ENCODE data around the gene TBX3.

The TBX3 gene

DNA sequence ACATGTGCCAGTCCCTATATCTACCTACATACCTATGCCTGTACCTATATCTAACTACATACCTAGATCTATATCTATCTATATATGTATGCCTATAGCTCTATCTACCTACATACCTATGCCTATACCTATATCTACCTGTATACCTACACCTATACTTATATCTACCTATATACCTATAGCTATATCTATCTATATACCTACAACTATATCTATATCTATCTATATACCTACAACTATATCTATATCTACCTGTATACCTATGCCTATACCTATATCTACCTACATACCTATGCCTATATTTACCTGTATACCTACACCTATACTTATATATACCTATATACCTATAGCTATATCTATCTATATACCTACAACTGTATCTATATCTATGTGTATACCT lies 56.6 kb downstream of the TBX3 start:
- DNase-seq (ENCODE audit: low spot score): no peak

DNA sequence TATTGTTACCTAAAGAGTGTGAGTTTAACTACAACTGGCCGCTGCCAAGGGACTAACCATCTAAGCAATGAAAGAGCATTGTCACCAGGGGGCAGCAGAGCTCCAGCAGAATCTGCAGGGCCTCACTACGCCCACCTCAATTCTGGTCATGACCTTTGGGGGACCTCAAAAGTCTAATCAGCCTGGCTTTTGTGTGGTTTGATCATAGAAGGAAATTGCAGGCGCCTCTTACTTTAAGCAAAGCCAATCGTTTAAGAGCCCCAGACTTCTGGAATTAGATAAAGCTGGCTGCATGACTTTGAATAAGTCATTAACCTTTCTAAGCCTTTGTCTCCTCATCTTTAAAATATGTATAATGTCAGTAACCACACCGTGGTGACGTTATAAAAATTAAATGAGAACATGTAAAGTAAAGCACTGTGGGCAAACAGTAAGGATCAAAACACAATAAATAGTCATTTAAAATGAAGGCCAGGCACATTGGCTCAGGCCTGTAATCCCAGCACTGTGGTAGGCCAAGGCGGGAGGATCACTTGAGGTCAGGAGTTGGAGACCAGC lies 58.6 kb downstream of the TBX3 start:
- DNase-seq (ENCODE audit: low spot score): peak; percentile 3

DNA sequence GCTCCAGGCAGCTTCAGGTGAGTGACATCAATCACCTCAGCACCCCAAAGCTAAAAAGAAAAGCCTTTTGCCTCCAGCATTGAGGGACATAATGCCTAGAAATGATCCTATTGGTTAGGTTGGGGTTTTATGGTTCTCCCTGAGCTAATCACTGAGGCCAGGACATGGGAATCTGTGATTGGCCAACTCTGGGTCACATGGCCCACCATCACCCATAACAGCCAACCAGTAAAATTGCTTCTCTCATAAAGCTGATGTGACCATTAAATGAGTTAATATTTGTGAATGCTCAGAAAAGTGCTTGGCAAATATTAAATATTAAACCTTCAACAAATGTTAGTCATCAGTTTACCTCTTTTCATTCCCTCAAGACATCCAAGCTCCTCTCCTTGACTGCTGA lies 60.2 kb downstream of the TBX3 start:
- no peak for DNase-seq (ENCODE audit: low spot score)
